RPMI8226 (cell line): ENCODE results near the gene IL22RA1.

ENCODE experiments used
- DNase-seq: peaks from one replicate; pipeline ENCODE4 v3.0.0-alpha.2; 2015

The IL22RA1 gene

GRCh38 chr1:24164004-24164403, 21.1 kb upstream of the IL22RA1 start:
- DNase-seq = no peak

- no peak for DNase-seq
Observed at GRCh38 chr1:24162201-24162600, 19.3 kb upstream of the IL22RA1 start.

- DNase-seq = no peak
Observed at GRCh38 chr1:24161270-24161669, 18.3 kb upstream of the IL22RA1 start.

- no peak for DNase-seq
Observed at GRCh38 chr1:24159366-24159765, 16.4 kb upstream of the IL22RA1 start.

- DNase-seq = no peak
Observed at GRCh38 chr1:24157918-24158481, 15.1 kb upstream of the IL22RA1 start.

- no peak for DNase-seq
Observed at GRCh38 chr1:24156542-24157260, 13.8 kb upstream of the IL22RA1 start.

- no peak for DNase-seq
Observed at GRCh38 chr1:24155011-24155782, 12.3 kb upstream of the IL22RA1 start.

GRCh38 chr1:24154215-24154614, 11.3 kb upstream of the IL22RA1 start:
- DNase-seq = no peak

GRCh38 chr1:24152631-24153494, 9.9 kb upstream of the IL22RA1 start:
- DNase-seq = no peak

- peak; percentile 69 for DNase-seq
Observed at GRCh38 chr1:24151175-24151533, 8.2 kb upstream of the IL22RA1 start.

- peak; percentile 86 for DNase-seq
Observed at GRCh38 chr1:24150234-24151174, 7.6 kb upstream of the IL22RA1 start.

GRCh38 chr1:24149866-24150233, 6.9 kb upstream of the IL22RA1 start:
- DNase-seq = no peak

- no peak for DNase-seq
Observed at GRCh38 chr1:24147816-24148215, 4.9 kb upstream of the IL22RA1 start.

GRCh38 chr1:24147194-24147593, 4.3 kb upstream of the IL22RA1 start:
- no peak for DNase-seq

- DNase-seq = no peak
Observed at GRCh38 chr1:24141311-24141997, 1.5 kb downstream of the IL22RA1 start.

GRCh38 chr1:24140741-24141181, 2.2 kb downstream of the IL22RA1 start:
- DNase-seq = no peak

GRCh38 chr1:24139841-24140425, 3.0 kb downstream of the IL22RA1 start:
- no peak for DNase-seq

GRCh38 chr1:24139222-24139489, 3.8 kb downstream of the IL22RA1 start:
- no peak for DNase-seq

- no peak for DNase-seq
Observed at GRCh38 chr1:24138476-24139221, 4.3 kb downstream of the IL22RA1 start.

- DNase-seq = no peak
Observed at GRCh38 chr1:24136956-24137539, 5.9 kb downstream of the IL22RA1 start.
